IMR-90 (cell line): ENCODE measurements around the gene ELMO1. TPM values are rescaled to one million over a fixed set of nuclear protein-coding genes. Genes with fewer than 3 reads are reported as not detected.
A peak's percentile ranks its signal among the peaks of the same experiment; 100 is the strongest.

ENCODE experiments used
- ATAC-seq: fragments of 200-7000 bp; cut with Tn5 transposase; 2 replicates; pipeline ENCODE4 v1.9.1; 2020; ENCODE audit warnings: low read depth, mild to moderate bottlenecking, moderate library complexity
- BruUV-seq: library from RNA; stranded (reverse); fragments of 400-500 nt; replicated peaks from 2 replicates; lab custom pipeline; 2021; lab: Mats Ljungman, UMichigan
- CTCF ChIA-PET: fragments of 300-600 bp; formaldehyde crosslinking; extraction: SDS; loops from one replicate; lab custom pipeline; 2021; ENCODE audit warnings: antibody characterized with exemption; lab: Yijun Ruan, JAX
- POLR2A ChIA-PET: fragments of 300-600 bp; sonication (Branson Sonifier 250); formaldehyde crosslinking; loops from one replicate; lab custom pipeline; 2022; ENCODE audit warnings: antibody characterized with exemption; ENCODE audit not compliant: unreplicated experiment; lab: Charles Lee
- DNase-seq: peaks from one replicate; pipeline ENCODE4 v3.0.0; 2013
- H2AFZ ChIP-seq: replicated peaks from 2 replicates; pipeline ENCODE3; 2013; ENCODE audit warnings: low read length, mild to moderate bottlenecking; ENCODE audit not compliant: poor library complexity
- H2AK5ac ChIP-seq: 2 replicates; pipeline ENCODE4 v1.6.1; 2013; ENCODE audit warnings: low read depth, low read length, inconsistent platforms
- H2AK9ac ChIP-seq: replicated peaks from 2 replicates; pipeline ENCODE3; 2013; ENCODE audit warnings: mild to moderate bottlenecking, low read depth, low read length, moderate library complexity; ENCODE audit not compliant: poor library complexity
- H2BK120ac ChIP-seq: 2 replicates; pipeline ENCODE4 v1.6.1; 2013; ENCODE audit warnings: low read depth, low read length, inconsistent platforms
- H2BK15ac ChIP-seq: 3 replicates; pipeline ENCODE4 v1.6.1; 2013; ENCODE audit warnings: low read depth, low read length, inconsistent platforms
- H2BK20ac ChIP-seq: 2 replicates; pipeline ENCODE4 v1.6.1; 2013; ENCODE audit warnings: low read depth, mild to moderate bottlenecking, inconsistent platforms, low read length, moderate library complexity
- H2BK5ac ChIP-seq: 2 replicates; pipeline ENCODE4 v1.6.1; 2013; ENCODE audit warnings: mild to moderate bottlenecking, low read depth, low read length, inconsistent platforms; ENCODE audit not compliant: poor library complexity, severe bottlenecking
- H3K14ac ChIP-seq: replicated peaks from 2 replicates; pipeline ENCODE4 v1.6.1; 2013; ENCODE audit warnings: low read depth, low read length, inconsistent platforms
- H3K18ac ChIP-seq: 2 replicates; pipeline ENCODE4 v1.6.1; 2013; ENCODE audit warnings: low read depth, low read length, control low read depth
- H3K23ac ChIP-seq: 2 replicates; pipeline ENCODE4 v1.6.1; 2013; ENCODE audit warnings: low read depth, low read length, inconsistent platforms
- H3K27ac ChIP-seq: 2 replicates; pipeline ENCODE4 v1.5.1; 2013; ENCODE audit warnings: mild to moderate bottlenecking, control low read depth, low read length; ENCODE audit not compliant: insufficient read depth
- H3K27me3 ChIP-seq: 2 replicates; pipeline ENCODE4 v1.6.1; 2013; ENCODE audit warnings: low read length; ENCODE audit not compliant: control insufficient read depth, insufficient read depth
- H3K36me3 ChIP-seq: 2 replicates; pipeline ENCODE4 v1.6.1; 2013; ENCODE audit warnings: low read length, mixed read lengths; ENCODE audit not compliant: control insufficient read depth, insufficient read depth
- H3K4ac ChIP-seq: 2 replicates; pipeline ENCODE4 v1.6.1; 2013; ENCODE audit warnings: low read depth, low read length, inconsistent platforms
- H3K4me1 ChIP-seq: 2 replicates; pipeline ENCODE4 v1.6.1; 2013; ENCODE audit warnings: low read length, mixed read lengths; ENCODE audit not compliant: control insufficient read depth, insufficient read depth
- H3K4me2 ChIP-seq: 2 replicates; pipeline ENCODE4 v1.6.1; 2013; ENCODE audit warnings: low read depth, mild to moderate bottlenecking, control low read depth, low read length, moderate library complexity
- H3K4me3 ChIP-seq: 2 replicates; pipeline ENCODE4 v1.5.1; 2013; ENCODE audit warnings: low read depth, mild to moderate bottlenecking, control low read depth, low read length, moderate library complexity; ENCODE audit not compliant: insufficient read depth
- H3K56ac ChIP-seq: 2 replicates; pipeline ENCODE4 v1.6.1; 2013; ENCODE audit warnings: low read length, inconsistent platforms; ENCODE audit not compliant: insufficient read depth; ENCODE audit errors: extremely low read depth
- H3K79me1 ChIP-seq, 2 experiments: 2 replicates each; pipeline ENCODE4 v1.6.1; 2013; ENCODE audit warnings: low read length in 2 of 2, inconsistent platforms in 1 of 2, low read depth in 1 of 2
- H3K9ac ChIP-seq: 2 replicates; pipeline ENCODE4 v1.6.1; 2013; ENCODE audit warnings: low read depth, low read length, control low read depth
- H3K9me1 ChIP-seq: 2 replicates; pipeline ENCODE4 v1.6.1; 2013; ENCODE audit warnings: low read length, inconsistent platforms; ENCODE audit not compliant: insufficient read depth
- H3K9me3 ChIP-seq: 2 replicates; pipeline ENCODE4 v1.6.1; 2013; ENCODE audit warnings: low read length; ENCODE audit not compliant: control insufficient read depth, insufficient read depth
- H4K20me1 ChIP-seq: 2 replicates; pipeline ENCODE4 v1.6.1; 2013; ENCODE audit warnings: low read length, inconsistent platforms; ENCODE audit not compliant: insufficient read depth
- H4K5ac ChIP-seq: 2 replicates; pipeline ENCODE4 v1.6.1; 2013; ENCODE audit warnings: mild to moderate bottlenecking, low read depth, low read length, control low read depth
- H4K8ac ChIP-seq, 2 experiments: 2 replicates each; pipeline ENCODE4 v1.6.1; 2013; ENCODE audit warnings: low read depth in 2 of 2, low read length in 2 of 2, control low read depth in 1 of 2, inconsistent platforms in 1 of 2
- H4K91ac ChIP-seq: 2 replicates; pipeline ENCODE4 v1.6.1; 2013; ENCODE audit warnings: low read depth, low read length, inconsistent platforms; ENCODE audit not compliant: insufficient read depth
- BHLHE40 ChIP-seq: fragments of 150-350 bp; IDR thresholded peaks from 2 replicates; pipeline ENCODE4 v1.6.1; 2016; ENCODE audit warnings: mild to moderate bottlenecking, low read depth, low read length
- CEBPB ChIP-seq: IDR thresholded peaks from 2 replicates; pipeline ENCODE4 v1.6.1; 2012; ENCODE audit warnings: low read depth, low read length, improper control_type of control experiment
- CHD1 ChIP-seq: IDR thresholded peaks from 2 replicates; pipeline ENCODE4 v1.6.1; 2012; ENCODE audit warnings: low read depth, low read length, improper control_type of control experiment
- CTCF ChIP-seq: conservative IDR thresholded peaks from 2 replicates; pipeline ENCODE4 v1.5.1; 2012; ENCODE audit warnings: mild to moderate bottlenecking, low read depth, low read length, improper control_type of control experiment
- ELK1 ChIP-seq: fragments of 150-350 bp; IDR thresholded peaks from 2 replicates; pipeline ENCODE4 v1.6.1; 2016; ENCODE audit warnings: low read depth, mild to moderate bottlenecking, low read length, moderate library complexity, borderline replicate concordance
- FOS ChIP-seq: fragments of 150-350 bp; IDR thresholded peaks from 2 replicates; pipeline ENCODE4 v1.6.1; 2016; ENCODE audit warnings: low read depth, low read length
- MAFK ChIP-seq: IDR thresholded peaks from 2 replicates; pipeline ENCODE4 v1.6.1; 2012; ENCODE audit warnings: low read depth, low read length, improper control_type of control experiment
- MAZ ChIP-seq: IDR thresholded peaks from 2 replicates; pipeline ENCODE4 v1.6.1; 2012; ENCODE audit warnings: low read depth, mild to moderate bottlenecking, low read length, improper control_type of control experiment, moderate library complexity, borderline replicate concordance
- MXI1 ChIP-seq: IDR thresholded peaks from 2 replicates; pipeline ENCODE4 v1.6.1; 2012; ENCODE audit warnings: low read depth, mild to moderate bottlenecking, low read length, moderate library complexity, borderline replicate concordance
- NFE2L2 ChIP-seq: fragments of 150-350 bp; IDR thresholded peaks from 2 replicates; pipeline ENCODE4 v1.6.1; 2016; ENCODE audit warnings: low read depth, mild to moderate bottlenecking, low read length
- POLR2A ChIP-seq: IDR thresholded peaks from 2 replicates; pipeline ENCODE4 v1.6.1; 2012; ENCODE audit warnings: mild to moderate bottlenecking, low read depth, low read length
- RAD21 ChIP-seq: IDR thresholded peaks from 2 replicates; pipeline ENCODE4 v1.6.1; 2012; ENCODE audit warnings: low read length, improper control_type of control experiment
- RCOR1 ChIP-seq: IDR thresholded peaks from 2 replicates; pipeline ENCODE4 v1.6.1; 2012; ENCODE audit warnings: mild to moderate bottlenecking, low read length, improper control_type of control experiment; ENCODE audit not compliant: insufficient replicate concordance
- RFX5 ChIP-seq: IDR thresholded peaks from 2 replicates; pipeline ENCODE4 v1.8.0; 2012; ENCODE audit warnings: low read depth, mild to moderate bottlenecking, low read length, moderate library complexity
- SMC3 ChIP-seq: fragments of 150-350 bp; IDR thresholded peaks from 2 replicates; pipeline ENCODE4 v1.6.1; 2016; ENCODE audit warnings: low read depth, mild to moderate bottlenecking, antibody characterized with exemption, low read length, moderate library complexity
- USF2 ChIP-seq: fragments of 150-350 bp; IDR thresholded peaks from 2 replicates; pipeline ENCODE4 v1.6.1; 2017; ENCODE audit warnings: mild to moderate bottlenecking, antibody characterized with exemption, low read length, low read depth
- WGBS, 2 experiments: methylation state at CpG; one replicate each; pipeline versions ENCODE4 v1.1.5 to v1.1.7; 2013; ENCODE audit warnings: missing lambda C conversion rate in 2 of 2; ENCODE audit not compliant: insufficient read length in 1 of 2; ENCODE audit errors: extremely low coverage in 2 of 2; 5-methylcytosine and 5-hydroxymethylcytosine counted together
- dilution Hi-C: fragments of 300-500 bp; cut with HindIII; formaldehyde crosslinking; loops from one replicate; pipeline ENCODE4 v1.14.3; 2018; ENCODE audit warnings: low sequenced_read_pairs; ENCODE audit not compliant: unreplicated experiment
- in situ Hi-C: fragments of 300-500 bp; cut with MboI; formaldehyde crosslinking; loops from 3 replicates; pipeline ENCODE4 v1.14.3; 2019; ENCODE audit warnings: low sequenced_read_pairs, inconsistent platforms, mixed read lengths
- intact Hi-C: fragments of 100-400 bp; cut with micrococcal nuclease; formaldehyde crosslinking; loops from 2 replicates; pipeline ENCODE4 v1.10.0; 2022
- polyA plus RNA-seq, 3 experiments: library from polyadenylated mRNA; depleted of rRNA; stranded (reverse); fragments of >200 nt; gene quantifications; 2 replicates each; pipeline ENCODE4 v1.2.3, GENCODE V29; 2012; ENCODE audit warnings: low replicate concordance in 1 of 3
- total RNA-seq: library from RNA; depleted of rRNA; stranded (reverse); fragments of >200 nt; gene quantifications from 2 replicates; pipeline ENCODE4 v1.2.3, GENCODE V29; 2012

The ELMO1 gene
- total and polyA plus RNA-seq, 2 of the 4 experiments (the other 2 are of a cell fraction) = 0.03 TPM; not detected in 1

- no TSS peak for BruUV-seq
- no peak overlapping the region for H2BK20ac ChIP-seq
- no peaks in the 10 kb centered on the region for H4K20me1 ChIP-seq
- in situ Hi-C loops (no loop called here), intact Hi-C loops (no loop called here), dilution Hi-C loops (no loop called here)
- H2AK5ac ChIP-seq = no peak overlapping the region
- H3K27ac ChIP-seq = no peak overlapping the region
- no peaks in the 10 kb centered on the region for H3K27me3 ChIP-seq
- no peak overlapping the region for H3K14ac ChIP-seq
- ChIA-PET CTCF (interaction anchor here (0.9 kb wide), 1 partner anchor 57 kb away, joined by 3 read pairs; no protein-coding TSS in a partner anchor), POLR2A (no interaction called here)
- no peak overlapping the region for H4K5ac ChIP-seq
- no peaks in the 10 kb centered on the region for H3K36me3 ChIP-seq
- H3K23ac ChIP-seq = no peak overlapping the region
- no peak overlapping the region for H2BK120ac ChIP-seq
- no peaks in the 10 kb centered on the region for H3K9me1 ChIP-seq
- ATAC-seq = peak; percentile 48
- H2AK9ac ChIP-seq = no peak overlapping the region
- H2BK5ac ChIP-seq = no peak overlapping the region
- no peaks in the 10 kb centered on the region for H3K79me1 ChIP-seq
- H3K56ac ChIP-seq = no peak overlapping the region
- no peak overlapping the region for H2AFZ ChIP-seq
- H3K18ac ChIP-seq = no peak overlapping the region
- TF ChIP-seq SMC3 (no peak), BHLHE40 (no peak), POLR2A (no peak), MAZ (no peak), CEBPB (no peak), USF2 (no peak), ELK1 (no peak), RCOR1 (no peak), CTCF (no peak), CHD1 (no peak), MAFK (no peak), NFE2L2 (no peak), RAD21 (no peak), FOS (no peak), RFX5 (no peak), MXI1 (no peak)
- H3K4me1 ChIP-seq = no peaks in the 10 kb centered on the region
- no peak overlapping the region for H3K4me2 ChIP-seq
- H3K4ac ChIP-seq = no peak overlapping the region
- H3K4me3 ChIP-seq = no peak overlapping the region
- no CpG with 5 or more reads among the region's 1 CpG for WGBS, 2 experiments
- no peak overlapping the region for H2BK15ac ChIP-seq
- no peak overlapping the region for H4K91ac ChIP-seq
- H3K9me3 ChIP-seq = no peaks in the 10 kb centered on the region
- DNase-seq = no peak
- H3K9ac ChIP-seq = no peak overlapping the region
- no peak overlapping the region for H4K8ac ChIP-seq
Measured at GRCh38 chr7:37095122-37095521, 353.5 kb downstream of the ELMO1 start.
